ENCODE data around the gene RPA3. TPM values are rescaled to one million over a fixed set of nuclear protein-coding genes. Genes with fewer than 3 reads are reported as not detected.

RPA3 gene
- total and polyA plus RNA-seq, 9 of the 15 experiments (the other 6 are each of a cell fraction or from before 2014, with no cell fraction given) = 68.5 to 265 (median 125) TPM

GRCh38 chr7:7640221-7641128 lies 77.9 kb downstream of the RPA3 start, which contains the start of gene UMAD1 (continued):
- no peak for TF ChIP-seq CEBPZ (IDR thresholded peaks at IDR 0.05; ENCODE audit: borderline replicate concordance, low read depth, low read length)
- no peak for TF ChIP-seq RBM15 (IDR thresholded peaks at IDR 0.05; ENCODE audit: insufficient read depth, low read length)
- TF ChIP-seq POLR2AphosphoS5 (IDR thresholded peaks at IDR 0.05; ENCODE audit: control insufficient read depth, insufficient read depth, low read depth, low read length) = peak; percentile 88
- no peak for TF ChIP-seq ZBTB49 (CRISPR knock-in tag; IDR thresholded peaks at IDR 0.05; ENCODE audit: borderline replicate concordance)
- peak; percentile 81 to 92 for TF ChIP-seq MNT (conservative IDR thresholded peaks at IDR 0.05)
- no peak for TF ChIP-seq ZNF23 (CRISPR knock-in tag; IDR thresholded peaks at IDR 0.05)
- TF ChIP-seq MYC (IDR thresholded peaks at IDR 0.05; ENCODE audit: low read depth, low read length) = peak; percentile 46; the same call in 1 of the 2 replicates
- peak; percentile 63; the same call in 1 of the 2 replicates for TF ChIP-seq MYC (CRISPR knock-in tag; IDR thresholded peaks at IDR 0.05; ENCODE audit: borderline replicate concordance, low read depth)
- TF ChIP-seq HOXB6 (CRISPR knock-in tag; IDR thresholded peaks at IDR 0.05; ENCODE audit: borderline replicate concordance) = no peak
- TF ChIP-seq FOS (IDR thresholded peaks at IDR 0.05; ENCODE audit: extremely low read depth, insufficient read length) = peak; percentile 85
